H4 (cell line): ENCODE data around the gene CEP85L. TPM values are rescaled to one million over a fixed set of nuclear protein-coding genes. Genes with fewer than 3 reads are reported as not detected.

Experiments
- DNase-seq: peaks from one replicate; pipeline ENCODE4 v3.0.0-alpha.2; 2015; ENCODE audit warnings: low spot score
- total RNA-seq: library from RNA; depleted of rRNA; stranded (reverse); fragments of >200 nt; shearing (Covaris generic); gene quantifications from 2 replicates; pipeline ENCODE4 v1.2.3, GENCODE V29; 2014

Gene CEP85L
- total RNA-seq, 1 experiment from 2014 or later: 1.8 TPM

DNA sequence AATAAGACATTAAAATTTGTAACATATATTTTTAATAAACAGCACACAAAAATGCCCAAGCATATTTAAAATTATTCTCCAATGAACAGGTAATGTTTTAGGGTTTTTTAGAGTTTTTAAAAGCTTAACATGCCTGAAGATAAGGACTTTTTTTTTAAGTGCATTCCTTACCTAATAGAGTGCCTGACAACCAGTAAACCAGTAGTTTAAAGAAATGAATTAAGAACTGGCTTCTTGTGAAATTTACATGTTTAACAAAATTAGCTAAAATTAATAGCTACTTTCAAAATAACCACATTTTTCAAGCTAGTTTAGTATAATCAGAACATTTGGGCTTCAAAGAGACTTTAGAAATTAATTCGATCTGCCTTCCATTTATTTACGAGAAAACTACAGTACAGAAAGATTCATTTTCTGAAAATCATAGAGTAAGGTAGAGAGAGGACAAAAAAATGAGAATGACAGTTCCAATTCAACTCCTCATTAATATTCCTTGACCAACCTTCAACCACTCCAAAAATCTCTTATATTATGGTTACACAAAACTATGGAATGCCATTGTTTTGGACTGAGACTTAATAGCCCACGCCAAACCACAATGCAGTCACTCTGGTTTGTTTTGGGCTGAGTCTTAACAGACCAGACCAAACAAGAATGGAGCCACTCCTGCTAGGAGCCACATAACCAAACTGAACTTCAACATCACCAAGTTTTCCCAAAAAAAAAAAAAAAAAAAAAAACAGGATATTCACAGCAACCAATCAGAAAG lies 109.0 kb downstream of the CEP85L start:
- peak; percentile 12 for DNase-seq

DNA sequence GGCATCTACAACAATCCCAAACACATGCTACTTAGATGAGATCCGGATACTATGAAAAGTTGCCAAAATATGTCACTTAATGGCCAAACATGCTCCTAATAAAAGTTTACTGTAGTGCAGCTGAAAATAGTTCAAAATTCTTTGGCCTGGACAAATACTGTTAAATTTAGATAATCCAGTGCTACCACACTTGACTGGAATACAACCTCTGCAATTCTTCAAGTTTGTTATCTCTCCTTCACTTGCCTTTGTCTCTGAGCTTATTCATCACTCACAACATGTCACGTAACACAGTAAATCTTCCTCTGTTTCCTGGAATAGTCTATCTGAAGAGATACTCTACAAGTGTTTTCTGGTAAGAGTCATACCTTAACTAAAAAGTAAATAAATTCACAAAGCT lies 113.8 kb downstream of the CEP85L start:
- no peak for DNase-seq

GRCh38 chr6:118536478-118536877 lies 114.9 kb downstream of the CEP85L start:
- no peak for DNase-seq

GRCh38 chr6:118535176-118535844 lies 116.1 kb downstream of the CEP85L start:
- DNase-seq: no peak

DNA sequence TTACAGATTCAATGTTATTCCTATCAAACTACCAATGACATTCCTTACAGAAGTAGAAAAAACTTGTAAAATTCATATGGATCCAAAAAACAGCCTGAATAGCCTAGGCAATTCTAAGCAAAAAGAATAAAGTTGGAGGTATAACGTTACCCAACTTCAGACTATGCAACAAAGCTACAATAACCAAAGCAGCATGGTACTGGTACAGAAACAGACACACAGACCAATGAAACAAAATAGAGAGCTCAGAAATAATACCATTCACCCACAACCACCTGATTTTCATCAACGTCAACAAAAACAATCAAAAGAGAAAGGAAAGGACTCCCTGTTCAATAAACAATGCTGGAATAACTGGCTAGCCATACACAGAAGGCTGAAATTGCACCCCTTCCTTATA lies 120.4 kb downstream of the CEP85L start:
- no peak for DNase-seq

DNA sequence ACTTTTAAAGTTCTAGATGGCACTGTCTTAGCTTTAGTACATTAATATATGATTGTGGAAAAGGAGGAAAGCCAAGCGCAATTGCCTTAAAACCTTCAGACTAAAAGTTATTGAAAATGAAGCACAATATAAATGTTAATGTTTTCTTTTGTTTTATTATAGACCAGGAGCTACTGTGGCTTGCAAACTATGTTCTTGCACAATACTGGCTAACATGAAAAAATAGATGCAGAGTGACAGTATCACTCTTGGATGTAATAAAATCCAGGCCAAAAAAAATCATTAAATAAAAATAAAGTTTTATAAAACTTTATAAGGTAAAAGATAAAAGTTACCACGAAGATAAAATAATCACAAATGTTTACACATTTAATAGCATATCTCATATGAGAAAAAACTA lies 121.6 kb downstream of the CEP85L start:
- DNase-seq: no peak

GRCh38 chr6:118528129-118528528 lies 123.3 kb downstream of the CEP85L start:
- DNase-seq: no peak

DNA sequence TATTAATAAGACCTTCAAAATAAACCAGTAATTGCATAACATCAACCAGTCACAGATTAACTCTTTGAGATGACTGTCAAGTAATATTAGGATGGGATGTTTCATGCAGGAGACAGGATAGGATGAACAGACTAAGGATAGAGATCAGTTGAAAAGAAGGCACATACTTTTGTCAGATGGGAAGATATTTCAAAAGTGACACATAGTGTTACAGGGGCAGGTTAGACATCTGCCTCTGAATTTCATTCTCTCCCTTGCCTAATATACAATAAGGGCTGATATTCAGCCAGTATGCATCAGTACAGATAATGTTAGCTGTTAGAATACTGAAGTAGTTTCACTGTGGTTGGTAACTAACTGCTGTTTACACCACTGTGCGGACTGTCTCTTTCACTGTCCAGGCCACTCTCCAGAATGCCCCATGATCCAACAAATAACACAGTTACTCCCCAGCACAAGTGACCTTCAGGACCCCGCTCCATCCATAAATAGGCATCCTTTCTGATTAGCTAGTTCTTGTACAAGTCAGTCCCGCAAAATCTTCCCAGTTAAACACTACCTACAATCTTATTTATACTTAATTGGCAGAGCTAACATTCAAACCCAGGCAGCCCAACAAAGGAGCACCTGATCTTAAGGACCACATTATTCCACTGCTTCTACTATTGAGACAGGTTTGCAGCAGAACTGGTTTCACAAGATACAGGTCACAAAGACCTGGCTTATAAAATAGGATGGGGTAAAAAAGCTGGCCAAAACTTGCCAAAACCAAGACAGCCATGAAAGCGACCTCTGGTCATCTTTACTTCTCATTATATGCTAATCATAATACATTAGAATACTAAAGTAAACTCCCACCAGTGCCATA lies 125.2 kb downstream of the CEP85L start:
- DNase-seq: no peak

GRCh38 chr6:118524686-118525085 lies 126.7 kb downstream of the CEP85L start:
- DNase-seq: no peak

- DNase-seq: no peak
These were observed 128.2 kb downstream of the CEP85L start for GRCh38 chr6:118523216-118523615.

- no peak for DNase-seq
These were observed 129.0 kb downstream of the CEP85L start for GRCh38 chr6:118522422-118522821.

DNA sequence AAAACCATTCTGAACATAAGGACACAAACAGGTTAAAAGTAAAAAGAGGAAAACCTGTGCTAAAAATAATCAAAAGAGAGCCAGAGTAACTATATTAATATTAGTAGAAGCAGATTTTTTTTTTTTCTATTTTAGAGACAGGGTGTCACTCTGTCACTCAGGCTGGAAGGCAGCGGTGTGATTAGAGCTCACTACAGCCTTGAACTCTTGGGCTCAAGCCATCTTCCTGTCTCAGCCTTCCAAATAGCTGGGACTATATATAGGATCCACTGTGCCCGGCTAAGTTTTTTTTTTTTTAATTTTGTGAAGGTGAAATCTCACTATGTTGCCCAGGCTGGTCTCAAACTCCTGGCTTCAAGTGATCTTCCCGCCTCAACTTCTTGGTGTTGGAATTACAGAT lies 136.7 kb downstream of the CEP85L start:
- DNase-seq: no peak

GRCh38 chr6:118511930-118512715 lies 139.3 kb downstream of the CEP85L start:
- DNase-seq: no peak

DNA sequence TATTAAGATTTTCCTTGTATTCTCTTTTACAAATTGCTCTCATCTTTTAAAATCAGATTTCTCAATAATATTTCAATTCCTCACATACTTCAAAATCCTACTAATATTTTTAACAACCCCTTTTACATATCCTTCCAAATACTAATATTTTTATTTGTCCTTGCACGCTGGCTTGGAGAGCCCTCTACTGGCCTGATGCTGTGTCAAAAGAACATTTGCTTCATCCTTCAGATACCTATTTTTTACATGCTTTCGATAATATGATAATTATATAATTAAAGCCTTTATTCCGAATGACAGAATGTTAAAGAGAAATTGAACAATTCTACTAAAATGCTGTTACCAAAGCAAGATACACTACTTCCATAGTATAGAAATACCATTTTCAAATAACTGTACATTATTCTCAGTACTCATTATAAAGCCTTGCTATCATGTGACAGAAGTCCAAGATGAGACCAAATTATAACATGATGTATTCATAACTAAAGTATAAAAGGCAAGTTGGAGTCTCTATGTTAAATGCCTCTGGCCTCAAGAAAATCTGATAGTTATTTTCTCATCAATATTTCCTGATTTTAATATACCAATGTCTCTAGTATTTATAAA lies 142.3 kb downstream of the CEP85L start:
- peak; percentile 3 for DNase-seq

DNA sequence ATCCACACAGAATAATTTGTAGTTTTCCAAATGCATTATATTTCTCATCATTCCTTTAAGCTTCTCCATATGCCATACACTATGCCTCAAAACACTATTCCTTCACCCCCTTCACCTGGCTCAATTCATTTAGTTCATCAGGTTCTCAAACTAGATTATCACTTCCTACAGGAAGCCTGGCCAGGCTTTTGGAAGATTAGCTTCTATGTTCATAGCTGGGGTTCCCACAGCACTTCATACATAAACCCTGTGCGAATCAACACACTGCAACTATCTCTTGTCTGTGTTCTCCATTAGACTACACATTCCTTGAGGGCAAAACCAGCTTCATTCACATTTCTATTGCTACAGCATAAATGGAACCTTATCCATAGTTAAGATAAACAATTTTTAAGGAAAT lies 143.8 kb downstream of the CEP85L start:
- no peak for DNase-seq

GRCh38 chr6:118506071-118506638 lies 145.2 kb downstream of the CEP85L start:
- DNase-seq: no peak

DNA sequence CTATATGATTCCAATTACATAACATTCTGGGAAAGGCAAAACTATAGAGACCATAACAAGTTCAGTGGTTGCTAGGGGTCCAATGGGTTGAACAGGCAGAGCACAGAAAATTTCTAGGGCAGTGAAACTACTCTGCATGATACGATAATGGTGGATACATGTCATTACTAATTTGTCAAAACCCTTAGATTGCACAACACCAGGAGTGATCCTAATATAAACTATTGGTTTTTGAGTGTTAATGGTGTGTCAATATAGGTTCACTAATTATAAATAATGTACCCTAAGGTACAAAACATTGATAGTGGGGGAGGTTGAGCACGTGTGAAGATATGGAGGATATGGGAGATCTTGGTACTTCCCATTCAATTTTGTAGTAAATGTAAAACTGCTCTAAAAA lies 145.7 kb downstream of the CEP85L start:
- no peak for DNase-seq

- no peak for DNase-seq
These were observed 146.8 kb downstream of the CEP85L start for GRCh38 chr6:118504611-118505010.

DNA sequence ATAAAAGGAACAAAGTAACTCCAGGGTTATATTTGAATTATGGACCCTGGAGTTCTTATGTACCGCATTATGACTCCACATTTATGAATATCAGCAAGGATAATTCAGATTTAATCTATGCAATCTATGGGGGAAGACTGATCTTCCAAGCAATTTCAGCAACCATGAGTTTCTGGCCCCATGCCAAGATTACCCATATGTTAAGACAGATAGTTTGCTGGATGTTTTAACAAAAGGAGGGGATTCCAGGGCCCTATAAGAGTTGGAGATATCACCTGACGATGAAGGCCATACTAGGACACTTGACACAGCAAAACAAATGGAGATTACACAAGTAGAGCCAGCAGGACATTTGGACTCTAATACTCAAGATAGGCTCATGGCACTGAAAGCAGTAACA lies 149.2 kb downstream of the CEP85L start:
- no peak for DNase-seq

DNA sequence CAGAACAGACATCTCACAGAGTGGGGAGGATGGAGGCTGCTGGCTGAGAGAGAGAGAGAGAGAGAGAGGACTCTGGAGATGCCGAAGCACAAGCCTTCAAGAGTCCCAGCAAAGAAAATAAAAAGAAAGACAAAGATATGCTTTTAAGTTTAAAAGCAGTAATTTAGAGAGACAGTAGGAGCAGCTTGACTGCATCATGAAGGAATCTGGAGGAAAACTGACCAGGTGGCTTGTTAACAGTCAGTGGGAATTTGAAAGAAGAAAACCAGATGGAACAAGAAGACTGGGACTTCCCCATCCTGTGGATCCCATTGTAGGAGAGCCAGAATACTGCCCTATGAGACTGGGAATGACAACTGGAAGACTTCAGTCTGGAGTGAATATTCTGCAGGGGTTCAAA lies 149.6 kb downstream of the CEP85L start:
- no peak for DNase-seq

DNA sequence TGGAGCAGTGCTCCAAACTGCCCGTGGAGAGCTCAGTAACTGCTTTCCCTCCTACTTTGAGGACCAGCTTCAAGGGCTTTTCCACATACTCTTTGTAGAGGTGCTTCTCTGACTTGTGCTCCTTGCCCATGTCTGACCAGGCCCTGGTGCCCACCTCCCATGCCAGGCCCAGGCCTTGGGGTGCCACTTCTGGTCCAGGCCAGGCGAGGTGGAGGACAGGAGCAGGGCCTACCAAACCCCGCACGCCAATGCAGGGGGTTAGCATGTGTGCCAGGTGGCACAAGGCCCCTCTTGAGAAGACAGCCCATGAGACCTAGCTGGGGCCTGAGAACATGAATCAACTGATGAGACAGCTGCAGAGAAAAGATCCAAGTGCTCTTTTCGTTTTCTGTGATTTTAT lies 150.3 kb downstream of the CEP85L start:
- DNase-seq: no peak
